ENCODE results near the gene MEIS3. TPM values are rescaled to one million over a fixed set of nuclear protein-coding genes. Genes with fewer than 3 reads are reported as not detected.

Gene MEIS3
- total RNA-seq, 1 donor from 2014 or later = 25.5 TPM

DNA sequence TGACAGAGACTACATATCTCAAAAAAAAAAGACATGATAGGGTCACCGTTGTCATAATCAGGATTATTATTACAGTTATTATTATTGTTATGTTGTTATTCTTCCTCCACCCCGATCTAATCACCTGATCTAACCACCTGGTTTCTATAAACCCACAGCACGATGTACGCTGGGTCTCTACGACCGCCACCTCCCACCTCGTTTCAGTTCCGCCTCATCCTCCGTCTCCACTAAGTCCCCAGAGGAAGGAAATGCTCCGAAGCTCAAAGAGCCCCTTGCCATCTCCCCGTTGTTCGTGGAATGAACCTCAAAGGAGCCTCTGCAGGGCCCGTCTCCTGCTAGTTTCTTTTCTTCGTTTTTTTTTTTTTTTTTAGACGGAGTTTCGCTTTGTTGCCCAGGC is 15.9 kb upstream of the MEIS3 start:
- no peaks in the 10 kb centered on the region for H3K9me3 Mint-ChIP-seq (ENCODE audit: low read depth)
- no peaks in the 10 kb centered on the region for H3K36me3 Mint-ChIP-seq (ENCODE audit: insufficient read depth)
- H3K27ac Mint-ChIP-seq = no peak overlapping the region
- H3K27me3 Mint-ChIP-seq = peaks cover 52% of the 10 kb centered on the region
- no peaks in the 10 kb centered on the region for H3K4me1 Mint-ChIP-seq (ENCODE audit: low read depth)
- DNase-seq (ENCODE audit: low spot score, unreplicated experiment) = no peak
- no peak for TF ChIP-seq CTCF (IDR thresholded peaks at IDR 0.05; ENCODE audit: unreplicated experiment)
- no peak overlapping the region for H3K4me3 Mint-ChIP-seq (ENCODE audit: low read depth)

GRCh38 chr19:47434088-47434487 is 14.8 kb upstream of the MEIS3 start:
- H3K36me3 Mint-ChIP-seq (ENCODE audit: insufficient read depth) = no peaks in the 10 kb centered on the region
- no peak overlapping the region for H3K4me3 Mint-ChIP-seq (ENCODE audit: low read depth)
- no peak for TF ChIP-seq CTCF (IDR thresholded peaks at IDR 0.05; ENCODE audit: unreplicated experiment)
- H3K27ac Mint-ChIP-seq = no peak overlapping the region
- no peaks in the 10 kb centered on the region for H3K4me1 Mint-ChIP-seq (ENCODE audit: low read depth)
- H3K9me3 Mint-ChIP-seq (ENCODE audit: low read depth) = no peaks in the 10 kb centered on the region
- H3K27me3 Mint-ChIP-seq = peaks cover 55% of the 10 kb centered on the region
- DNase-seq (ENCODE audit: low spot score, unreplicated experiment) = no peak

- TF ChIP-seq CTCF (IDR thresholded peaks at IDR 0.05; ENCODE audit: unreplicated experiment) = no peak
- no peak for DNase-seq (ENCODE audit: low spot score, unreplicated experiment)
Observed at GRCh38 chr19:47433121-47433520, 13.8 kb upstream of the MEIS3 start.

DNA sequence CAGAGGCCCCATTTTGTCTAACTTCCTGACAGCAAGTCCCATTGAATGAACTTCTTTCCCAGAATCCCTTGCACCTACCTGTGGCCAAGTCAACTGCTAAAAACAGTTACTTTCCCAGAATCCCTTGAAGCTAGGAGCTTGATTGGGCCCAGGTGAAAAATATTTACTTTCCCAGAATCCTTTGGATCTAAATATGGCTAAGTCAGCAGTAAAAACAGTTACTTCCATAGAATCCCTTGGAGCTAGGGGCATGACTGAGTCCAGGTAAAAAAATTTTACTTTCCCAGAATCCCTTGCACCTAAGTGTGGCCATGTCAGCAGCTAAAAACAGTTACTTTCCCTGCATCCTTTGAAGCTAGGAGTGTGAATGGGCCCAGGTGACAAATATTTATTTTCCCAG is 13.2 kb upstream of the MEIS3 start:
- DNase-seq (ENCODE audit: low spot score, unreplicated experiment) = no peak
- Mint-ChIP-seq H3K9me3 (ENCODE audit: low read depth) (no peaks in the 10 kb centered on the region), H3K4me3 (ENCODE audit: low read depth) (no peak overlapping the region), H3K4me1 (ENCODE audit: low read depth) (no peaks in the 10 kb centered on the region), H3K36me3 (ENCODE audit: insufficient read depth) (no peaks in the 10 kb centered on the region), H3K27me3 (peaks cover 51% of the 10 kb centered on the region), H3K27ac (no peak overlapping the region)
- TF ChIP-seq CTCF (IDR thresholded peaks at IDR 0.05; ENCODE audit: unreplicated experiment) = no peak

More at GRCh38 chr19:47433121-47433520, 13.8 kb upstream of the MEIS3 start:
- Mint-ChIP-seq H3K9me3 (ENCODE audit: low read depth) (no peaks in the 10 kb centered on the region), H3K4me3 (ENCODE audit: low read depth) (no peak overlapping the region), H3K27me3 (peaks cover 51% of the 10 kb centered on the region), H3K27ac (no peak overlapping the region), H3K36me3 (ENCODE audit: insufficient read depth) (no peaks in the 10 kb centered on the region), H3K4me1 (ENCODE audit: low read depth) (no peaks in the 10 kb centered on the region)

GRCh38 chr19:47432091-47432490 is 12.8 kb upstream of the MEIS3 start:
- Mint-ChIP-seq H3K4me1 (ENCODE audit: low read depth) (no peaks in the 10 kb centered on the region), H3K36me3 (ENCODE audit: insufficient read depth) (no peaks in the 10 kb centered on the region), H3K27me3 (peaks cover 51% of the 10 kb centered on the region), H3K27ac (peak overlapping the region; percentile 24), H3K9me3 (ENCODE audit: low read depth) (no peaks in the 10 kb centered on the region), H3K4me3 (ENCODE audit: low read depth) (no peak overlapping the region)
- no peak for DNase-seq (ENCODE audit: low spot score, unreplicated experiment)
- no peak for TF ChIP-seq CTCF (IDR thresholded peaks at IDR 0.05; ENCODE audit: unreplicated experiment)

All from progenitor cell of endocrine pancreas (in vitro differentiated cells).